Erythroblast (primary cell): Measurements from ENCODE around the gene JPH2.

Experiments
- GATA1 ChIP-seq: IDR thresholded peaks from 2 replicates; pipeline ENCODE4 v1.6.1; 2011; ENCODE audit warnings: low read depth, mild to moderate bottlenecking, control low read depth, low read length, moderate library complexity
- POLR2A ChIP-seq: IDR thresholded peaks from 2 replicates; pipeline ENCODE4 v1.6.1; 2011; ENCODE audit warnings: mild to moderate bottlenecking, low read length

DNA sequence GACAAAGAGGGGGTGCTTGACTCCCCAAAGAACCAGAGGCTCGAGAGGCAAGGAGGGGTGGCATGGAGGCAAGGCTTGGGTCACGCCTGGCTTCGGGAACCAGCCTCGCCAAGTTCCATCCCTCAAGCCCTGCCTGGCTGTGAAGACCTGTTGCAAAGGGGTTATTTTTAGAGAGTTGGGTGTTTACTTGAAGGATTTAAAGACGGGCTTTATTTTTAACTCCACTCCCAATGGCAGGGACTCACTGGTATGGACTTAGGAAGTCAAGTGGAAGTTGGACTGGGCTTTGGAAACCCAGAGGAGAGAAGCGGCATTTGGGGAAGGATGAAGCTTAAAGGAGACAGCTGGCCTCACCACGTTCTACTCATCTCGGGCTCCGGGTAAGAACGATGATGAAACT, 43.1 kb downstream of the JPH2 start:
- no peak for TF ChIP-seq POLR2A
- TF ChIP-seq GATA1, result no peak
